Activated CD4-positive, CD25-positive, alpha-beta regulatory T cell treated with anti-CD3 and anti-CD28 coated beads, Interleukin-2, amount 50 U/mL, for 72 hours (primary cell): ENCODE results near the gene PDE10A.

Experiments used
- DNase-seq: peaks from one replicate; pipeline ENCODE4 v3.0.0; 2021

PDE10A gene

GRCh38 chr6:165456286-165456685, 206.8 kb downstream of the PDE10A start:
- DNase-seq = no peak

GRCh38 chr6:165455488-165455887, 207.6 kb downstream of the PDE10A start:
- no peak for DNase-seq

- no peak for DNase-seq
Measured at GRCh38 chr6:165453395-165453794, 209.6 kb downstream of the PDE10A start.

- no peak for DNase-seq
Measured at GRCh38 chr6:165451838-165452237, 211.2 kb downstream of the PDE10A start.

- no peak for DNase-seq
Measured at GRCh38 chr6:165448210-165448609, 214.8 kb downstream of the PDE10A start.

GRCh38 chr6:165447141-165447540, 215.9 kb downstream of the PDE10A start:
- DNase-seq = no peak

- no peak for DNase-seq
Measured at GRCh38 chr6:165446331-165446730, 216.7 kb downstream of the PDE10A start.

GRCh38 chr6:165443462-165443861, 219.6 kb downstream of the PDE10A start:
- no peak for DNase-seq

- no peak for DNase-seq
Measured at GRCh38 chr6:165441181-165441580, 221.9 kb downstream of the PDE10A start.

GRCh38 chr6:165439928-165440554, 223.0 kb downstream of the PDE10A start:
- no peak for DNase-seq

GRCh38 chr6:165426892-165427291, 236.1 kb downstream of the PDE10A start:
- DNase-seq = no peak

GRCh38 chr6:165422192-165422591, 240.8 kb downstream of the PDE10A start:
- no peak for DNase-seq

GRCh38 chr6:165417278-165417865, 245.7 kb downstream of the PDE10A start:
- no peak for DNase-seq

- no peak for DNase-seq
Measured at GRCh38 chr6:165404697-165405096, 258.3 kb downstream of the PDE10A start.

GRCh38 chr6:165404296-165404695, 258.7 kb downstream of the PDE10A start:
- DNase-seq = no peak

GRCh38 chr6:165403006-165403595, 259.9 kb downstream of the PDE10A start:
- DNase-seq = no peak

GRCh38 chr6:165401092-165401491, 261.9 kb downstream of the PDE10A start:
- DNase-seq = no peak

- DNase-seq = no peak
Measured at GRCh38 chr6:165390475-165390874, 272.6 kb downstream of the PDE10A start.

GRCh38 chr6:165389534-165389933, 273.5 kb downstream of the PDE10A start:
- DNase-seq = no peak

- no peak for DNase-seq
Measured at GRCh38 chr6:165383323-165383722, 279.7 kb downstream of the PDE10A start.

GRCh38 chr6:165376100-165376499, 286.9 kb downstream of the PDE10A start:
- no peak for DNase-seq

GRCh38 chr6:165365371-165365770, 297.7 kb downstream of the PDE10A start:
- DNase-seq = no peak

GRCh38 chr6:165345700-165346099, 317.3 kb downstream of the PDE10A start:
- no peak for DNase-seq

GRCh38 chr6:165340532-165340931, 322.5 kb downstream of the PDE10A start:
- DNase-seq = no peak

GRCh38 chr6:165325609-165326008, 337.4 kb downstream of the PDE10A start:
- DNase-seq = no peak
